GM19438 (cell line): Measurements from ENCODE around the gene SLC35A3.
A peak's percentile ranks its signal among the peaks of the same experiment; 100 is the strongest.

ENCODE experiments used
- ATAC-seq: cut with Tn5 transposase; IDR thresholded peaks from one replicate; pipeline ENCODE4 v1.9.1; 2021; ENCODE audit warnings: low read depth; ENCODE audit not compliant: unreplicated experiment

SLC35A3 gene

DNA sequence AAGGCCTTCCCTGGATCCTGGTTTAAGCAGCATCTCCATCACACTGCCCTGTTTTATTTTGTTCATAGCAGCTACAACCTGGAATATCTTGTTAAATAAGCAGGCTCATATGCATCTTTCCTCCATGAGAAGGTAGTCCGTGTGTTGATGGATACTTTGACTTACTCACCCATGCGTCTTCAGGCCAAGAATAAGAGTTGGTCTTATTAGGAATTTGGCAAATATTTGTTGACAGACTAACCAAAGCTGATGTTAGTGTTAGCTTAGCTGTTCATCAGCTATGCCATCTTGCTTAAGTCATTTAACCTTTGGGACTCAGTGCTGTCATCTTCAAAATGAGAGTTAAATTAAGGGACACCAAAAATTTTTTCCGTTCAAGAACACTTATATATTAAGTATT lies 103.7 kb downstream of the SLC35A3 start:
- no peak for ATAC-seq

- no peak for ATAC-seq
Observed at GRCh38 chr1:100074604-100075395, 105.0 kb downstream of the SLC35A3 start.

DNA sequence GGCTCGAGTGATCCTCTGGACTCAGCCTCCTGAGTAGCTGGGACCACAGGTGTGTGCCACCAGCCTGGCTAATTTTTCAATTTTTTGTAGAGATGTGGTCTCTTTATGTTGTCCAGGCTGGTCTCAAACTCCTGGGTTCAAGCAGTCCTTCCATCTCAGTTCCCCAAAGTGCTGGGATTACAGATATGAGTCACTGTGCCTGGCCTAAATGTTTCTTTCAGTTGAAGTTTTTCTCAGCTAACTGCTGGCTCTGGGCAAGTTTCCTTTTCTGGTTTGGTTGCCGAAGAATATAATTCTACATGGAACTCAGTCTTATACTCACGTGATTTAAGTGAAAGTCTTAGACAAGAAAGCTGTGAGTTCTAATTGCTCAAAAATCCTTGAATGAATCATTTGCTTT lies 106.0 kb downstream of the SLC35A3 start:
- ATAC-seq, result peak; percentile 55

- ATAC-seq, result peak; percentile 8
Observed at GRCh38 chr1:100076319-100076718, 106.5 kb downstream of the SLC35A3 start.

DNA sequence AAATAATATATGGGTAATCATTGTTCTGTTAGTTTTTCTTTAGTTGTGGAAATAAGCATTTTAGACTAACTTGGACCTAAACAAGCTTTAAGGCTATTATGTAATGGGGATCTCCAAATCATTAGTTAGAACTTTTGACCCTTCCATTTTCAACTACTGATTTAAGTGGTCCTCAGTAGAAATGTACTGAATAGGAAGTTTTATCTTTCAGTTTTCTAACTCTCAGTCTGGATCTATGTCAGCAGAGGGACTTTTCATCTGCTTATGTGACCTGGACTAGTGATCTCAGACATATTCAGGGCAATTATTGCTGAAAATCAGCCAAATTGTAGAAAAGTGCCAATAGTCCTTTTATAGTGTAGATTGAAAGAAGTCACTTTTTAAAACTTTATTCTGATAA lies 106.9 kb downstream of the SLC35A3 start:
- peak; percentile 63 for ATAC-seq

GRCh38 chr1:100077531-100077930 lies 107.7 kb downstream of the SLC35A3 start:
- no peak for ATAC-seq

- no peak for ATAC-seq
Observed at GRCh38 chr1:100080331-100080730, 110.5 kb downstream of the SLC35A3 start.
